IMR-90 (cell line): ENCODE results near the gene PTPRF. TPM values are rescaled to one million over a fixed set of nuclear protein-coding genes. Genes with fewer than 3 reads are reported as not detected.

Experiments
- ATAC-seq: fragments of 200-7000 bp; cut with Tn5 transposase; 2 replicates; pipeline ENCODE4 v1.9.1; 2020; ENCODE audit warnings: low read depth, mild to moderate bottlenecking, moderate library complexity
- BruUV-seq: library from RNA; stranded (reverse); fragments of 400-500 nt; replicated peaks from 2 replicates; lab custom pipeline; 2021; lab: Mats Ljungman, UMichigan
- CTCF ChIA-PET: fragments of 300-600 bp; formaldehyde crosslinking; extraction: SDS; loops from one replicate; lab custom pipeline; 2021; ENCODE audit warnings: antibody characterized with exemption; lab: Yijun Ruan, JAX
- POLR2A ChIA-PET: fragments of 300-600 bp; sonication (Branson Sonifier 250); formaldehyde crosslinking; loops from one replicate; lab custom pipeline; 2022; ENCODE audit warnings: antibody characterized with exemption; ENCODE audit not compliant: unreplicated experiment; lab: Charles Lee
- DNase-seq: peaks from one replicate; pipeline ENCODE4 v3.0.0; 2013
- H2AFZ ChIP-seq: replicated peaks from 2 replicates; pipeline ENCODE3; 2013; ENCODE audit warnings: low read length, mild to moderate bottlenecking; ENCODE audit not compliant: poor library complexity
- H2AK5ac ChIP-seq: 2 replicates; pipeline ENCODE4 v1.6.1; 2013; ENCODE audit warnings: low read depth, low read length, inconsistent platforms
- H2AK9ac ChIP-seq: replicated peaks from 2 replicates; pipeline ENCODE3; 2013; ENCODE audit warnings: mild to moderate bottlenecking, low read depth, low read length, moderate library complexity; ENCODE audit not compliant: poor library complexity
- H2BK120ac ChIP-seq: 2 replicates; pipeline ENCODE4 v1.6.1; 2013; ENCODE audit warnings: low read depth, low read length, inconsistent platforms
- H2BK15ac ChIP-seq: 3 replicates; pipeline ENCODE4 v1.6.1; 2013; ENCODE audit warnings: low read depth, low read length, inconsistent platforms
- H2BK20ac ChIP-seq: 2 replicates; pipeline ENCODE4 v1.6.1; 2013; ENCODE audit warnings: low read depth, mild to moderate bottlenecking, inconsistent platforms, low read length, moderate library complexity
- H2BK5ac ChIP-seq: 2 replicates; pipeline ENCODE4 v1.6.1; 2013; ENCODE audit warnings: mild to moderate bottlenecking, low read depth, low read length, inconsistent platforms; ENCODE audit not compliant: poor library complexity, severe bottlenecking
- H3K14ac ChIP-seq: replicated peaks from 2 replicates; pipeline ENCODE4 v1.6.1; 2013; ENCODE audit warnings: low read depth, low read length, inconsistent platforms
- H3K18ac ChIP-seq: 2 replicates; pipeline ENCODE4 v1.6.1; 2013; ENCODE audit warnings: low read depth, low read length, control low read depth
- H3K23ac ChIP-seq: 2 replicates; pipeline ENCODE4 v1.6.1; 2013; ENCODE audit warnings: low read depth, low read length, inconsistent platforms
- H3K27ac ChIP-seq: 2 replicates; pipeline ENCODE4 v1.5.1; 2013; ENCODE audit warnings: mild to moderate bottlenecking, control low read depth, low read length; ENCODE audit not compliant: insufficient read depth
- H3K27me3 ChIP-seq: 2 replicates; pipeline ENCODE4 v1.6.1; 2013; ENCODE audit warnings: low read length; ENCODE audit not compliant: control insufficient read depth, insufficient read depth
- H3K36me3 ChIP-seq: 2 replicates; pipeline ENCODE4 v1.6.1; 2013; ENCODE audit warnings: low read length, mixed read lengths; ENCODE audit not compliant: control insufficient read depth, insufficient read depth
- H3K4ac ChIP-seq: 2 replicates; pipeline ENCODE4 v1.6.1; 2013; ENCODE audit warnings: low read depth, low read length, inconsistent platforms
- H3K4me1 ChIP-seq: 2 replicates; pipeline ENCODE4 v1.6.1; 2013; ENCODE audit warnings: low read length, mixed read lengths; ENCODE audit not compliant: control insufficient read depth, insufficient read depth
- H3K4me2 ChIP-seq: 2 replicates; pipeline ENCODE4 v1.6.1; 2013; ENCODE audit warnings: low read depth, mild to moderate bottlenecking, control low read depth, low read length, moderate library complexity
- H3K4me3 ChIP-seq: 2 replicates; pipeline ENCODE4 v1.5.1; 2013; ENCODE audit warnings: low read depth, mild to moderate bottlenecking, control low read depth, low read length, moderate library complexity; ENCODE audit not compliant: insufficient read depth
- H3K56ac ChIP-seq: 2 replicates; pipeline ENCODE4 v1.6.1; 2013; ENCODE audit warnings: low read length, inconsistent platforms; ENCODE audit not compliant: insufficient read depth; ENCODE audit errors: extremely low read depth
- H3K79me1 ChIP-seq, 2 experiments: 2 replicates each; pipeline ENCODE4 v1.6.1; 2013; ENCODE audit warnings: low read length in 2 of 2, inconsistent platforms in 1 of 2, low read depth in 1 of 2
- H3K9ac ChIP-seq: 2 replicates; pipeline ENCODE4 v1.6.1; 2013; ENCODE audit warnings: low read depth, low read length, control low read depth
- H3K9me1 ChIP-seq: 2 replicates; pipeline ENCODE4 v1.6.1; 2013; ENCODE audit warnings: low read length, inconsistent platforms; ENCODE audit not compliant: insufficient read depth
- H3K9me3 ChIP-seq: 2 replicates; pipeline ENCODE4 v1.6.1; 2013; ENCODE audit warnings: low read length; ENCODE audit not compliant: control insufficient read depth, insufficient read depth
- H4K20me1 ChIP-seq: 2 replicates; pipeline ENCODE4 v1.6.1; 2013; ENCODE audit warnings: low read length, inconsistent platforms; ENCODE audit not compliant: insufficient read depth
- H4K5ac ChIP-seq: 2 replicates; pipeline ENCODE4 v1.6.1; 2013; ENCODE audit warnings: mild to moderate bottlenecking, low read depth, low read length, control low read depth
- H4K8ac ChIP-seq, 2 experiments: 2 replicates each; pipeline ENCODE4 v1.6.1; 2013; ENCODE audit warnings: low read depth in 2 of 2, low read length in 2 of 2, control low read depth in 1 of 2, inconsistent platforms in 1 of 2
- H4K91ac ChIP-seq: 2 replicates; pipeline ENCODE4 v1.6.1; 2013; ENCODE audit warnings: low read depth, low read length, inconsistent platforms; ENCODE audit not compliant: insufficient read depth
- BHLHE40 ChIP-seq: fragments of 150-350 bp; IDR thresholded peaks from 2 replicates; pipeline ENCODE4 v1.6.1; 2016; ENCODE audit warnings: mild to moderate bottlenecking, low read depth, low read length
- CHD1 ChIP-seq: IDR thresholded peaks from 2 replicates; pipeline ENCODE4 v1.6.1; 2012; ENCODE audit warnings: low read depth, low read length, improper control_type of control experiment
- ELK1 ChIP-seq: fragments of 150-350 bp; IDR thresholded peaks from 2 replicates; pipeline ENCODE4 v1.6.1; 2016; ENCODE audit warnings: low read depth, mild to moderate bottlenecking, low read length, moderate library complexity, borderline replicate concordance
- NFE2L2 ChIP-seq: fragments of 150-350 bp; IDR thresholded peaks from 2 replicates; pipeline ENCODE4 v1.6.1; 2016; ENCODE audit warnings: low read depth, mild to moderate bottlenecking, low read length
- SMC3 ChIP-seq: fragments of 150-350 bp; IDR thresholded peaks from 2 replicates; pipeline ENCODE4 v1.6.1; 2016; ENCODE audit warnings: low read depth, mild to moderate bottlenecking, antibody characterized with exemption, low read length, moderate library complexity
- WGBS, 2 experiments: methylation state at CpG; one replicate each; pipeline versions ENCODE4 v1.1.5 to v1.1.7; 2013; ENCODE audit warnings: missing lambda C conversion rate in 2 of 2; ENCODE audit not compliant: insufficient read length in 1 of 2; ENCODE audit errors: extremely low coverage in 2 of 2; 5-methylcytosine and 5-hydroxymethylcytosine counted together
- dilution Hi-C: fragments of 300-500 bp; cut with HindIII; formaldehyde crosslinking; loops from one replicate; pipeline ENCODE4 v1.14.3; 2018; ENCODE audit warnings: low sequenced_read_pairs; ENCODE audit not compliant: unreplicated experiment
- in situ Hi-C: fragments of 300-500 bp; cut with MboI; formaldehyde crosslinking; loops from 3 replicates; pipeline ENCODE4 v1.14.3; 2019; ENCODE audit warnings: low sequenced_read_pairs, inconsistent platforms, mixed read lengths
- intact Hi-C: fragments of 100-400 bp; cut with micrococcal nuclease; formaldehyde crosslinking; loops from 2 replicates; pipeline ENCODE4 v1.10.0; 2022
- polyA plus RNA-seq, 3 experiments: library from polyadenylated mRNA; depleted of rRNA; stranded (reverse); fragments of >200 nt; gene quantifications; 2 replicates each; pipeline ENCODE4 v1.2.3, GENCODE V29; 2012; ENCODE audit warnings: low replicate concordance in 1 of 3
- total RNA-seq: library from RNA; depleted of rRNA; stranded (reverse); fragments of >200 nt; gene quantifications from 2 replicates; pipeline ENCODE4 v1.2.3, GENCODE V29; 2012

PTPRF gene
- total and polyA plus RNA-seq, 2 of the 4 experiments (the other 2 are of a cell fraction) = 25.8 to 92.3 TPM

GRCh38 chr1:43560286-43560685, 29.6 kb downstream of the PTPRF start:
- in situ Hi-C loops = no loop called here
- POLR2A ChIA-PET = no interaction called here
- CTCF ChIA-PET = no interaction called here

More at GRCh38 chr1:43560286-43560685, 29.6 kb downstream of the PTPRF start:
- Histone ChIP-seq H3K4ac (no peak overlapping the region), H2BK5ac (no peak overlapping the region), H3K4me1 (peaks cover 22% of the 10 kb centered on the region), H4K8ac (no peak overlapping the region), H3K9ac (no peak overlapping the region), H3K23ac (no peak overlapping the region), H3K56ac (no peak overlapping the region), H3K36me3 (peaks cover 8% of the 10 kb centered on the region; the same call in 1 of the 2 replicates), H3K4me2 (no peak overlapping the region), H3K14ac (no peak overlapping the region), H2AFZ (peak overlapping the region; percentile 67), H4K20me1 (peaks cover 40% of the 10 kb centered on the region), H2BK15ac (no peak overlapping the region), H3K27me3 (no peaks in the 10 kb centered on the region), H3K18ac (no peak overlapping the region), H4K91ac (no peak overlapping the region), H2BK120ac (no peak overlapping the region), H2AK9ac (no peak overlapping the region), H3K27ac (no peak overlapping the region), H3K79me1 (peaks cover 36 to 73% of the 10 kb centered on the region in 2 experiments), H2AK5ac (peak overlapping the region; percentile 26; the same call in 1 of the 2 replicates), H3K9me1 (peaks cover 35% of the 10 kb centered on the region), H3K4me3 (no peak overlapping the region), H3K9me3 (no peaks in the 10 kb centered on the region), H4K5ac (no peak overlapping the region), H2BK20ac (no peak overlapping the region)
- BruUV-seq = no TSS peak
- no peak for ATAC-seq
- dilution Hi-C loops (no loop called here), intact Hi-C loops (no loop called here)
- no peak for TF ChIP-seq ELK1
- TF ChIP-seq CHD1 = no peak
- no peak for TF ChIP-seq NFE2L2
- TF ChIP-seq BHLHE40 = no peak
- no peak for TF ChIP-seq SMC3
- WGBS, 2 experiments = 83% methylated on average over 1 of the region's 6 CpGs; no CpG with 5 or more reads in 1 of the 2 experiments
- DNase-seq = no peak
